ENCODE measurements around the gene CA12.
"Not testable (repeated sequence)": the region's sequence is repeated elsewhere in the genome, so short reads cannot be mapped to it uniquely, and the experiment has no call there.

Gene CA12

DNA sequence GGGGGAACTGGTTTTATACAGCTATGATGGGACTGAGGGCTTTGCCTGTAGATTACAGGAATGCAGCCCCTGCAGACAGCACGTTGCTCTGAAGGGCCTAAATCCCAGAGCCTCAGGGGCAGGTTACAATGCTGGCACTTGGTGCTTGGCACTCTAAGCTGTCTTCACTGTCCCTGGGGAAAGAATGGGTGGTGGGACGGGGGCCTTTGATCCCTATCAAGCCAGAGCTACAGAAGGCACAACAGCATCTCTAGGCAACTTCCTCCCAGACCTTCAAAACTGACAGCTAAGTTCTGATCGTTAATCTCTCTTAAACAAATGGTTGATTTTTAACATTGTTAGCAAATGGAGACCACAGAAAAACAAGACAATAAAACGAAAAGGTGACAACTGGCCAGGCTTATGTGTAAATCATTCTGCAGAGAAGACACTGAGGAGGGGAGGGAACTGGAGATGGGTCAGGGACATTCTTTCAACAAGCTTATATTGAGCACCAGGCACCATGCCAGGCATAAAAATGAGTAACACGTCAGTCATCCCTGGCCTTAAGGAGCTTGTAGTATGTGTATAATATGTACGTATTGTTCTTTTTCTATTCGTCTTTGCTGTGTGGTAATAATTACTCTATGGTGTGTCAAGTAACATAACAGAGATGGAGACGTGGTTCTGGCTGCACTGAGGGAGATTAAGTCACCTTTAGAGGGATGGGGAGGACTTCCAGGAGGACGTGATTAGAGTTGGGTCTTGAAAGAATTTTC is 49.1 kb downstream of the CA12 start:
- DNase-seq, result peak; percentile 38

DNA sequence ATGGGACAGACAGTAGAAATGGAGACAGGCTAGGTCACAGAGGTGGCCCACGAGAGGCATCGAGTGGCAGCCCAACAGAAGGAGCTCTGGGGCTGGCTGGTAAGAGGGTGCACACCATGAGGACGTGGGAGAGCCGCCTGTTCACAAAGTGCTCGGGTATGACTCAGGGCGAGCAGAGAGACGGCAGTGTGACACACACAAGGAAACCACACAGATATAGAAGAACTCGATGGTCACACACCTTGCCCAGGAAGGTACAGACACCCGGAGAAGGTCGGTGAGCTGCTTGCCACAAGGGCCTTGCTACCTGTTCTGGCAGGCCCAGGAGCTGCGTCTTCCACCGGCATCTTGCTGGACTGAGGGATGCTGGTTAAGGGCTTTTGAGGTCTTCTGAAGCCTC is 50.2 kb downstream of the CA12 start:
- DNase-seq, result no peak

DNA sequence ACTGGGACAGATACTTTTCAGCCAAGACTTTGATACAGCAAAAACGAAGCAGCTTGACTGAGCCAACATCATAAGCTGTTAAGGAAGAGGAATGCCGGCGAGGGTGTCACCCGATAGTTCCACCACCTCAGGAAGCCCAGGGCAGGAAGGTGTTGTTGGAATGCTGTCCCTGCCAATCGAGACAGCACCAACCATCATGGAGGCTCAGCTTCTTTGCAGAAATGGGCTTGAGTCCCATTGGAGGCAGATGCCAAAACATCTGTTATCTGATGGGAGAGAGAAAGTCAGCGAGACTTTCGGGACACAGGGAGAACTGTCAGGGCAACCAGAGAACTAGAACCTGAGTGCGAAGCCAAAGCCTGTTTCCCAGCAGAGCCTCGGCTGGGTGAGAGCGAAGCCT is 50.7 kb downstream of the CA12 start:
- no peak for DNase-seq

DNA sequence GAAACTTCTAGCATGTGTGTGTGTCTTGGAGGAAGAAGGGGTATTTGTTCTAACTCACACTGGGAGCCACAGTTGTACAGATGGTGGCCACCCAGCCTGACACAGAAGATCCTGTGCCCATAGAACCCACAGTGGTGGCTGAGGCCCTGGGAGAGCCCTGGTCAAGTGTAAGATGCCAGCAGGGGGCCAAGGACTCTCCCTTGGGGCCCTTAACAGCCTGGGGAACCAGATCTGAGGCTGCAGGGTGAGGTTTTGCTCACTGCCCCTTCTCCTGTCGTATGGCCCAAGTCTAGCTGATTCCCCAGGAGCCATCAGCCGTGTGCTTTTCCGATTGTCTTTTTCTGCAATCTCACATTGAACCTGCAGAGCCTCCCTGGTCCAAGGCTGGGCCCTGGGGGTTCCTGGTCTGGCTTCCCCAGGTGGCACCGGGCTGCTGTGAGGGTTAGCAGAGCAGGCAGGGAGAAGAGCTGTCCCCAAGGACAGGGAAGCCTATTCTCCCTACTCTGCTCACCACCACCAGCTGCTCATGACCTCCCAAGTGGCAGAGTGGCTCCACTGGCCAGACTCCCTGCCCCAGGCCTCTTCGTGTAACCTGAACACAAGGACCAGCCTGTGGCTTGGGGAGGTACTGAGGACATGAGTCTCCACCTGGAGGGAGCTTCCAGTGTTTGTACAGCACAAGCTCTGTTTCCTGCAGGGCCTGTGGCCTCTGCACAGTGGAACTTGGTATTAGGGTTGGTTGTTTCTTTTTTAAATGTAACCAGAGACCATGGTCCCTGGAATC is 51.9 kb downstream of the CA12 start:
- no peak for DNase-seq

DNA sequence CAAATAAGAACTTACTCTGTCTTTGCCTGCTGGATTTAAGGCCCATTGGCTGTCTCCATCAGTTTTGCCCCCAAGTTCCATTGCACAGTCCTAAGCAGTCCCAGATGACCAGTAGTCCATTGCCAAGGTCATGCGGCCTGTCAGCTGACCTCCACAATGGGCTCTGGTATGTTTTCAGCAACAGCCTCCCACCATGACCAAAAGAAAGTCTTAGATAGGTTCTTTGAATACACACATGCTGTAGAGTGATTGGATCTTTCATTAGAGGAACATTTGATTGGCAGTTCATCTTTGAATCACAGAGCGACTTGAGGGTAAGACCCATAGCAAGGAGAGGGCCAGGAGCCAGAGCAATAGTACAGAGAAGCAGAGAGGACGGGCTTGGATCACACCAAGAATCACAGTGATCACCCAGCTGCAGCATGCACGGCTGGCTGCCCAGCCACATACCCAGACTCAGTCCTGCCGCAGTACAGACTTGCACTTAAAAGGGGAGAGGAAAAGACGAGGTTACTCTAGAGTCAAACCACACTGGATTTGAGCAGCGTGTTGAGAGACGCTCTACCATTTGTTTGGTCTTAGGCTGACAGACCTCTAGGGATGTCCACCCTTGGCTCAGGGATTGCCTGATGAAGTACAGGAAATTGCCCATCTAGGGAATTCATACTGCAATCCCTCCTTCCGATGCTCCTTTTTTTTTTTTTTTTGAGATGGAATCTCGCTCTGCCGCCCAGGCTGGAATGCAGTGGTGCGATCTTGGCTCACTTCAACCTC is 53.8 kb downstream of the CA12 start:
- DNase-seq, result no peak

DNA sequence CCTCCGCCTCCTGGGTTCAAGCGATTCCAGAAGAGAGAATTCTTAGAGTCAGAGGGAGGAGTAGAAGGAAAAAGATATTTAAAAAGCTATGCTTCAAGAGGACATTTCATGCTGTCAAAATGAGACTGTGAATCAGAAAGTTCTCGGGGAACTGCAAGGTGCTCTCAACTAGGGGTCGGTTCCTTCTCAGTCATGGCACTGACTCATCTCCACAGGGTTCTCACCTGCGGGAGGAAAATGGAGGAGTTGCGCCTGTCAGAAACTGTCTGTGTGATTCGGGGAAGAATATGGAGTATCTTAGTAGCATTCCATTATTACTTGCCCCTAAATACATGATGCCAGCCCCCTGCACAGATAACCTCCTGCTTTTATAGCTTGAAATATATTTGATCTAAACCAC is 56.9 kb downstream of the CA12 start:
- no peak for DNase-seq

DNA sequence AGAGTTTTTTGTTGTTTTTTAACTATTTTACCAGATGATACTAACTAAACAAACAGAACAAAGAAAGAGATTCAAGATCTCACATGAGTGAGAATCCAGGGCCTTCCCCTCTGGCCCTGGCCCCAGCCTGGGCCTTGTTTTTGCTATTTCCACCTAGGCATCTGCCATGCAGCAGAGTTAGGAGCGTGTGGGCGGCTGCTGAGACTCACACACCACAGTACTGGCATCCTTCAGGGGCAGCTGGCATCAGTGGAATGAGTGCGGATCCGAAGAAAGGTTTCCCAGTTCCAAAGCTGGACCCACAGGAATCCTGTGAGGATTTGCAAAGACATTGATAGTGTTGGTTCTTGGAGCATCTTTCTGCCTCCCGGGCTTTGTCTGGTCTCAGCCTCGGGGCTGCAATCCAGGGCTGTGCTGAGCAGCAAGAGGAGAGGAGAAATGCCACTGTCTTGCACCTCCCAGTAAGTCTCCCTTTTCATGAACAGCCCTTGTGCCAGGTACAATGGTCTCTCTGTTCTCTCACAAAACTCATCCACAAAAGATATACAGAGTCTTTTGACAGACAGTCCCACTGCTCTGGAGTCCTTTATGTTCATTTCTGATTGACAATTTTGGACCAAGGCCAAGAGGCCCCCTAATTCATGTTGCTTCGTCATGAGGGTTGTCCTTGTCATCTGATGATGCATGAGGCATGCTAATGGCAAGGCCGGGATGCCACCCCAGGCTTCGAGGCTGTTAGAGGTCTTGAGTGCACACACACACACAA is 57.7 kb downstream of the CA12 start:
- DNase-seq, result no peak

DNA sequence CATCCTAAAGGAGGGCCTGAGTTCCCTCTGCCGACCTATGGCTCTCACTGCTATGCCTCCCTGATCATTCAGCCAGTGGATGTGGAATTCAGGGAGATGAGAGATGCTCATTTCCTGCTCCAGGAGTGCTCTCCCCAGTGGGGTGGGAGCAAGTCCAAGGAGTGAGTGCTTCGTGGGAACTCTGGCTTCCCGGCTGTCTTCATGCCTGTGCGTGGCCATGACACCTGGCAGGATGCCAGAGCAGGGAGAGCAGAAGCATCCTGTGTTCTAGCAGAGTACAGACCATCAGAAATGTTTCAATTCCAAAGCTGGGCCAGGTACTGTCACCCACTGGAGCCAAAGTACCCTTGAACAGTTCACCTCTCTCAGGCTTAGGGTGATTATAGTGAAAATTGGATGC is 59.1 kb downstream of the CA12 start:
- no peak for DNase-seq

GRCh38 chr15:63321462-63321861 is 60.2 kb downstream of the CA12 start:
- no peak for DNase-seq

GRCh38 chr15:63320981-63321380 is 60.7 kb downstream of the CA12 start:
- DNase-seq, result not testable (repeated sequence)

GRCh38 chr15:63320446-63320845 is 61.2 kb downstream of the CA12 start:
- DNase-seq, result not testable (repeated sequence)

DNA sequence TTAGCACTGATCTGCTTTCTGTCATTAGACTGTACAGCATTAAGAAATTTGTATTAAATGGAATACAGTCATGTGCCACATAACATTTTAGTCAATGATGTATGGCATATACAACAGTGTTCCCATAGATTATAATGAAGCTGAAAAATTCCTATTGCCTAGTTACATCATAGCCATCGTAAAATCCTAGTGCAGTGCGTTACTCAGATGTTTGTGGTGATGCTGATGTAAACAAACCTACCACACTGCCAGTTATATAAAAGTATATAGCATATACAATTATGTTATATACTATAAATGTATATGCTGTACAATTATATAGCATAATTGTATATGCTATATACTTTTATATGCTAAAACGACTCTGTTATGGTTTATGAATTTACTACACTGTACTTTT is 62.6 kb downstream of the CA12 start:
- DNase-seq, result no peak

GRCh38 chr15:63318344-63318743 is 63.3 kb downstream of the CA12 start:
- DNase-seq, result no peak

GRCh38 chr15:63314409-63314808 is 67.2 kb downstream of the CA12 start:
- DNase-seq, result no peak

- DNase-seq, result no peak
These were observed 67.8 kb downstream of the CA12 start for GRCh38 chr15:63313825-63314224.

DNA sequence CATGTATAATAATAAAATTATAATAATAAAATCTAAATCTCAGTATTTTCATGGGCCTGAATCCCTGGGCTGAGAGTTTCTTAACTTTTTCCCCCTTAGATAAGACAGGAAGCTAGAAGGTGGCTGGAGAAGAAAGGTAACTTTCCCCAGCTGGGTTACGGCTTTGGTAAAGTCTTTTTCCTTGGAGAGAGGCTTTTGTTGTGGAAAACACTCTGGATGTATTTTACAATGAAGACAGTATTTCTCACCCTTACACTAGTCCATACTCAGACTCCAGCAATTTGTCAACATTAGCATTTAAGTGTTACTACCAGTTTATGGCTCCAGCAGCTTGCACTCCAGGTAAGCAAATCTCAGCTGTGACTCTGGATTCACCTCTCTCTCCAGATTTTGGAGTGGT is 69.4 kb downstream of the CA12 start:
- DNase-seq, result no peak

- DNase-seq, result no peak
These were observed 71.0 kb downstream of the CA12 start for GRCh38 chr15:63310646-63311045.

- no peak for DNase-seq
These were observed 72.7 kb downstream of the CA12 start for GRCh38 chr15:63308947-63309346.

GRCh38 chr15:63308491-63308890 is 73.2 kb downstream of the CA12 start:
- DNase-seq, result no peak

- no peak for DNase-seq
These were observed 75.1 kb downstream of the CA12 start for GRCh38 chr15:63306492-63307073.

DNA sequence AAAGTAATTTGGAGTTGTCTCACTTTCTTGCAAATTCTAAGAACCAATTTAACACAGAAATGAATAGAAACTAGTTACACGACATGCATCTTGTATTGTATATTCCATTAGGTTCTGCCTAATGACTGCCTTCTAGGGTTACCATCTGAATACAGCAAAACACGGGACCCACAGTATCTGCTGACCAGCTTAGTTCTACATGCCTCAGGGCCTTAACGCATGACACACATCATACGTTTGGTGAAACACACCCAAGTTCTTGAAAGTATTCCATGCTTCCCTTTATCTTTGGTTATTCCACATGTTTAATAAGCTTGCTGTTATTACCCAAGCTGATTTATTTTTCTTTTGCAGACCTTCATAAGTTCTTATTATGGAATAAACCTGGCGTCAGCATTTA is 76.4 kb downstream of the CA12 start:
- no peak for DNase-seq

DNA sequence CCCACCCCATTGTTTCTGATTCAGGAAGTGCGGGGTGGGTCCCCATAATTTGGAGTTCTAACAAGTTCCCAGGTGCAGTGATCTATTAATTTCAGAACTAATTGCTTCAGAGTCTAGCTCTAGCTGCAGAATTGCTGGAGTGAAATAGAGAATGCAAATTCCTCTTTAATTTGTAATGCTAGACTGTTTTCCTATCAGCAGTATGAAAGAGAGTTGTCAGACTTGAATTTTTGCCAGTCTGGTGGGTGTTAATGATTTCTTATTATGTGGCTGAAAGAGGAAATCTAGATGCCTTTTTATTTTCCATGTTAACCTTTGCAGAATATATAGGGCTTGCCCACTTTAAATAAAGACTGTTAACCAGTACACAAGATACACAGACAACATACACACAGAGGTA is 80.6 kb downstream of the CA12 start:
- DNase-seq, result no peak

All from hematopoietic multipotent progenitor cell treated with erythropoietin and hydrocortisone succinate and interleukin-3 and kit ligand, for 4 days (in vitro differentiated cells).